HG02588 (cell line): Measurements from ENCODE around the gene DCST2.
A peak's percentile ranks its signal among the peaks of the same experiment; 100 is the strongest.
"Not testable (repeated sequence)": the region's sequence is repeated elsewhere in the genome, so short reads cannot be mapped to it uniquely, and the experiment has no call there.

Source experiments
- ATAC-seq: cut with Tn5 transposase; IDR thresholded peaks from one replicate; pipeline ENCODE4 v1.9.1; 2021; ENCODE audit warnings: mild to moderate bottlenecking, moderate library complexity; ENCODE audit not compliant: unreplicated experiment

The DCST2 gene

GRCh38 chr1:155000726-155001424, 32.7 kb downstream of the DCST2 start:
- peak; percentile 42 for ATAC-seq

DNA sequence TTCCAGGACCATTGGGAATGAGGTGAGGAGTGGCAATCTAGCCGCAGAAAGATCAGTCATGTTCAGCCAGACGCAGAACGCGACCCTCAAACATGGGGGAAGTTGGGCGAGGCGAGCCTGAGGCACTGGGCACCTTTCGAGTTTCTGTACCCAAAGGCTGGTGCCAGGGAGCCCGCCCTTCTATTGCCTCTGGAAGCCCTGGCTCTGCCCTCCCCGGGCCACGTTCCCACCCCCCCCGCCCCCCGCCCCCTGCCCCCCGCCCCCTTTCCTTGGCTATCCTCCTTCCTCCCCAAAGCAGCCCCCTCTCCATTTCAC, 33.2 kb downstream of the DCST2 start:
- ATAC-seq = no peak

DNA sequence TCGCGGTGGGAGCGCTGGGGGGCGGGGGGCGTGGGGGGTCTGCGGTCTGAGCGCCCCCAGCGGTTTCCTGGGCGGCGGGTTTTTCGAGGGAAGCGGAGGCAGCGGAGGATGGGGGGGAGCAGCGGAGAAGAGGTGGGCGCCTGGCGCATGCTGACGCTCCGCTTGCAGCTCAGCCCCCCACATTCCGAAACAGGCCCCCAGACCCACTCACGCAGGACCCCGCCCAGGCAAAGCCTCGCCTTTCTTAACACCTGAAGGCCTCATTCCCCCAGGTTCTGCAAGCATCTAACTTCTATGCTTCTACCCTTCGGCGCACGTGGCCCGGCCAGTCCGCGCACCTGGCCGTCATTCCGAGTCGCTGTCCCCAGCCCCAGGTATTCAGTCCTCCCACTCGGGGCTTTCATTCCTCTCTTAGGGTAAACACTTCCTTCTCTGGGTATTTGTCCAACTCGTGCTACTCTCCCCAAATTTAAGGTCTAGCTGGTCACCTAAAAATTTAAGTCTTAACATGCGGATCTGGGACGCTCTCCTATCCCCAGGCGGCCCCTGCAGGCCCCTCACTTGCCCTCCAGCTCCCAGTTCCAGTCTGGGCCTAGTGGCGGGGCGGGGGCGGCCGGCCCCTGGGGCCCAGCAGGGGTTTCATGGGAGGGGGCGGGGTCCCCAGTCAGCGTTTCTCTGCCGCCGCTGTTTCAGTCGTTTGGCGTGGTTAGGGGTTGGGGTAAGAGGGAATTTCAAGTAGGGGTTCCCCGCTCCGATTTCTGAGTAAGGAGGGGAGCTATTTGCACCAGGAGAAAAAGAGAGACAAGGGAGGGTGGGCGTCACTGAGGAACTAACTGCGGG, 33.8 kb downstream of the DCST2 start:
- ATAC-seq = no peak

DNA sequence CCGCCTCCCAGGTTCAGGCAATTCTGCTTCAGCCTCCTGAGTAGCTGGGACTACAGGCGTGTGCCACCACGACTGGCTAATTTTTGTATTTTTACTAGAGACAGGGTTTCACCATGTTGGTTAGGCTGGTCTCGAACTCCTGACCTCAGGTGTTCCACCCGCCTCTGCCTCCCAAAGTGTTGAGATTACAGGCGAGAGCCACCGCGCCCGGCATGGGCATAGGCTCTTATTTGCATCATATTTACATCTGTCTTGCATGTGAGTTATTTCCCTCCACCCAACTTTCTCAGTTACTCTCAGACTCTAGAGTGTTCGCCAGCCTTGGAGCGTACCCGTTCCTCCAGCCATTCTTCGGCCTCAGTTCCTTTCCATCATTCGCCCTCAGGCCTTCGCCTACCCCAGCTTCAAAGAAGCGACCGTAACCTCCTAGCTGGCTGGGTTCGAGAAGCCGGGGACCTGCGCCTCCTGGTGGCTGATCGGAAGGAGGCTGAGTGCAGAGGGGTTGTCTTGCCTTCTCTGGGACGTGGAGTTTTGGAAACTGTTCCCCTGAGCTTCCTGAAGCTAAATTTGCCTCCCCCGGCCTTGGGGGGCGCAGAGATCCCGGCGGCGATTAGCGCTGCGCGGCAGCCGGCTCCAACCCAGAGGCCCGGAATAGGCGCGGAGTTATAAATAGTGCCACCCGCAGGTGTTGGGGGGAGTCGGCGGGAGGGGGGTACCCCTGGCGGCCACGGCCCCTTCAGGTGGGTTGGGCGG, 34.6 kb downstream of the DCST2 start:
- no peak for ATAC-seq

GRCh38 chr1:154998201-154998780, 35.3 kb downstream of the DCST2 start:
- no peak for ATAC-seq

GRCh38 chr1:154996966-154997701, 36.4 kb downstream of the DCST2 start:
- ATAC-seq = no peak

- ATAC-seq = not testable (repeated sequence)
Measured at GRCh38 chr1:154995301-154995983, 38.1 kb downstream of the DCST2 start.

DNA sequence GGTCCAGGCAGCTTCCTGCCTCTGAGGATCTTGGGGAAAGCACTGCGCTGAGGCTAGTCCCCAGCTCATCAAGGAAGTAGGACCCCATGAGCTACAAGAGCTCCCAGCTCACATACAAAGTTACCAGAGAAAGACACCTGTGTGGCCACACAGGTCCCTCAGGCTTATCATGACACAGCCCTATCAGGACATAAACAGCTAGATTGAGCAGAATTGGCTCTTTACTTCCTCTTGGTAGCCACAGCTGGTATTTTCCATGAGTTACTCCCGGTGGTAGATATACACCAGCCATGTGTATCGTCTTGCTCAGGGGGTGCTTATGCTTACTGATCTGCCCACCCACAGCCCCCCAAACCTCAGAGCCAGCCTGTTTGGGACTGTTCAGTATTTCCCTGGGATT, 39.0 kb downstream of the DCST2 start:
- no peak for ATAC-seq

GRCh38 chr1:154994269-154994587, 39.4 kb downstream of the DCST2 start:
- no peak for ATAC-seq

GRCh38 chr1:154993572-154994268, 39.9 kb downstream of the DCST2 start, which contains the start of gene LENEP:
Gene LENEP (plus strand): TSS chr1:154993586. CDS start chr1:154993608, 22 bp downstream.
- no peak for ATAC-seq

DNA sequence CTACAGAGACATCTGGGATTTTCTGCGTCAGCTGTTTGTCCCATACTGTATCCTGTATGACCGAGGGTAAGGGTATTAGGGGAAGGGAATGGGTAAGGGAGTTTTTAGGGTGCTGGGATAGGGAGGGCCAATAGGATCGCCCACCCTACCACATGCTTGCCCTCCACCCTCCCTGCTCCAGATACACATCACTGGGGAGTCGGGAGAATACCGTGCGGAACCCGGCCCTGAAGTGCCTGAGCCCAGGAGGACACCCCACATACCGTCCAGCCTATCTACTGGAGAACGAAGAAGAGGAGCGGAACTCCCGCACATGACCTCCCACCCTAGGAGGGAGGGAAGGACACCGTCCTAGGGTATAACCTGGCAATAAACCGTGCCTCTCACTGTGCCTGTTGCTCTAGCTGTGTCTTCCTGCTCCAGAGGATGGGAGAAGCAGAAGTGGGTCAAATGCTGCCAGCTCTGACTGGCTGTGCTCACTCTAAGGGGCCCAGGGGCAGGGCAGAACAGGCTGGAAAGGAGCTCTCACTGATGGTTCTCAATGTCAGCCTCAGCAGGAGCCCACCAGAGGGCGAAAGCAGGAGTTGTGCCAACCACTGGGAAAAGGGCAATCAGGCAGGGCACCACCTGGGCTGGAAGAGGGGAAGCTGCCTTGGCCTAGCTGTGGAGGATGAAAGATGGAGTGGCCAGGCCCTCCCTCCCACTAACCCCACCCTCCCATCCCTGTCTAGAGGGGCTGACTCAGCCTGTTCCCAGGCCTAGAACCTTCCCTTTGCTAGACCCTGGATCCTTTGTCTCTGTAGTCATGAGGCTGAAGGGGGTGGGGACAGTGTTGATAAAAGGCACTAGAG, 40.6 kb downstream of the DCST2 start:
- no peak for ATAC-seq

- no peak for ATAC-seq
Measured at GRCh38 chr1:154990276-154990675, 43.3 kb downstream of the DCST2 start.

- ATAC-seq = no peak
Measured at GRCh38 chr1:154989195-154989860, 44.3 kb downstream of the DCST2 start.

DNA sequence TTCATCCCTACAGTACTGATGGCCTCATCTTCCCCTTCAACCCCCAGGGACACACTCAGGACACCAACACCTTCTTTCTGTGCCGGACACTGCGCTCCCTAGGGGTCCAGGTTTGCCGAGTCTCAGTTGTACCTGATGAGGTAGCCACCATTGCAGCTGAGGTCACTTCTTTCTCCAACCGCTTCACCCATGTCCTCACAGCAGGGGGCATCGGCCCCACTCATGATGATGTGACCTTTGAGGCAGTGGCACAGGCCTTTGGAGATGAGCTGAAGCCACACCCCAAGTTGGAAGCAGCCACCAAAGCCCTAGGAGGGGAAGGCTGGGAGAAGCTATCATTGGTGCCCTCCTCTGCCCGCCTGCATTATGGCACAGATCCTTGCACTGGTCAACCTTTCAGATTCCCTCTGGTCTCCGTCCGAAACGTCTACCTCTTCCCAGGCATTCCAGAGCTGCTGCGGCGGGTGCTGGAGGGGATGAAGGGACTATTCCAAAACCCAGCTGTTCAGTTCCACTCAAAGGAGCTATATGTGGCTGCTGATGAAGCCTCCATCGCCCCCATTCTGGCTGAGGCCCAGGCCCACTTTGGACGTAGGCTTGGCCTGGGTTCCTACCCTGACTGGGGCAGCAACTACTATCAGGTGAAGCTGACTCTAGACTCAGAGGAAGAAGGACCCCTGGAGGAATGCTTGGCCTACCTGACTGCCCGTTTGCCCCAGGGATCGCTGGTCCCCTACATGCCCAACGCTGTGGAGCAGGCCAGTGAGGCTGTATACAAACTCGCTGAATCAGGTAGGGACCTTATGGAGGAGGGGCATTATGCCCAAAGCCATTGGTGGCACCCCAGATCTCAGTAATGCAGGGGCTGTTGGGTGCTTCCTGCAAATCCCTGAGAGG, 45.3 kb downstream of the DCST2 start:
- no peak for ATAC-seq

DNA sequence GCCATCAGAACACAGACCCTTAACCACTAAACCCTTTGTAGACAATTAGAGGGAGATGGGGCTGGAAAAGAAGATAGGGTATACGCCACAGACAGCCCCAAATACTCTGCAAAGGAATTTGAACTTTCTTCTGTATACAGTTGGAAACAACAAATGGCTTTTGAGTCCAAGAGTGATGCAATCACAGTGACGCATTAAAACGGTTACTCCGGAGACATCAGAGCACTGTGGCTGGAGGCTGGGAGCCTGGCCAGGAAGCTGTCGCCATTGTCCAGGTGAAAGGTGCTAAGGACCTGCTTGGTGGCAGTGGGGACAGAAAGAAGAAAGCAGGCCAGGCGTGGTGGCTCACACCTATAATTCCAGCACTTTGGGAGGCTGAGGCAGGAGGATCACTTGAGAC, 46.3 kb downstream of the DCST2 start:
- no peak for ATAC-seq

GRCh38 chr1:154986736-154987135, 46.8 kb downstream of the DCST2 start:
- not testable (repeated sequence) for ATAC-seq
